Right renal cortex interstitium (tissue), 3 donors: ENCODE measurements around the gene CKS1B. TPM values are rescaled to one million over a fixed set of nuclear protein-coding genes. Genes with fewer than 3 reads are reported as not detected.

ENCODE experiments used
- DNase-seq, 3 donors: peaks; one replicate each; pipeline ENCODE4 v3.0.0-alpha.2; 2013; ENCODE audit warnings: low read depth in 3 of 3, low spot score in 2 of 3
- polyA plus RNA-seq, 3 donors: library from polyadenylated mRNA; unstranded; fragments of 120-200 nt; gene quantifications; one replicate each; pipeline ENCODE4 v1.2.1, GENCODE V29; 2013; ENCODE audit not compliant: insufficient read length in 3 of 3

CKS1B gene
- polyA plus RNA-seq, 3 donors: 102 to 114 (median 104) TPM

- DNase-seq: no peak
Observed at GRCh38 chr1:155000411-155000725, 25.9 kb downstream of the CKS1B start.

- peak in 2 of 3 donors; percentile 89 to 93 for DNase-seq
Observed at GRCh38 chr1:155000726-155001424, 26.4 kb downstream of the CKS1B start.

- DNase-seq: no peak
Observed at GRCh38 chr1:155001425-155001674, 26.9 kb downstream of the CKS1B start.

GRCh38 chr1:155001675-155002463 lies 27.4 kb downstream of the CKS1B start:
- peak in 2 of 3 donors; percentile 98 to 99 for DNase-seq

- no peak for DNase-seq
Observed at GRCh38 chr1:155002464-155003226, 28.2 kb downstream of the CKS1B start, which contains the start of gene ZBTB7B. ZBTB7B (plus strand) TSS chr1:155002802; CDS start chr1:155014661, 11,859 bp downstream.

GRCh38 chr1:155003227-155003765 lies 28.8 kb downstream of the CKS1B start:
- no peak for DNase-seq

- no peak for DNase-seq
Observed at GRCh38 chr1:155003766-155004351, 29.4 kb downstream of the CKS1B start.

GRCh38 chr1:155004352-155005075 lies 30.0 kb downstream of the CKS1B start:
- DNase-seq: no peak

GRCh38 chr1:155005076-155006011 lies 30.9 kb downstream of the CKS1B start:
- DNase-seq: no peak

GRCh38 chr1:155006601-155007101 lies 32.2 kb downstream of the CKS1B start:
- no peak for DNase-seq

GRCh38 chr1:155007251-155007828 lies 32.9 kb downstream of the CKS1B start:
- no peak for DNase-seq

GRCh38 chr1:155008015-155008941 lies 33.8 kb downstream of the CKS1B start:
- DNase-seq: no peak

- DNase-seq: no peak
Observed at GRCh38 chr1:155009221-155009711, 34.8 kb downstream of the CKS1B start.

- no peak for DNase-seq
Observed at GRCh38 chr1:155009742-155010141, 35.3 kb downstream of the CKS1B start.

- DNase-seq: no peak
Observed at GRCh38 chr1:155010211-155010918, 35.9 kb downstream of the CKS1B start.

- DNase-seq: no peak
Observed at GRCh38 chr1:155011004-155011416, 36.5 kb downstream of the CKS1B start.
